IPS-15b (cell line): ENCODE data around the gene S100PBP.

Source experiments
- H3K27me3 ChIP-seq: one replicate; pipeline ENCODE4 v1.6.1; 2013; ENCODE audit warnings: low read length; ENCODE audit not compliant: control insufficient read depth, insufficient read depth
- H3K36me3 ChIP-seq: one replicate; pipeline ENCODE4 v1.6.1; 2013; ENCODE audit warnings: low read length; ENCODE audit not compliant: control insufficient read depth, insufficient read depth
- H3K4me1 ChIP-seq: one replicate; pipeline ENCODE4 v1.6.1; 2013; ENCODE audit warnings: mild to moderate bottlenecking, low read length; ENCODE audit not compliant: control insufficient read depth, insufficient read depth
- H3K4me3 ChIP-seq: one replicate; pipeline ENCODE4 v1.5.1; 2013; ENCODE audit warnings: low read depth, low read length
- H3K9ac ChIP-seq: one replicate; pipeline ENCODE4 v1.6.1; 2013; ENCODE audit warnings: low read depth, mild to moderate bottlenecking, low read length
- H3K9me3 ChIP-seq: one replicate; pipeline ENCODE4 v1.6.1; 2013; ENCODE audit warnings: mild to moderate bottlenecking, low read length; ENCODE audit not compliant: control insufficient read depth, insufficient read depth

S100PBP gene

DNA sequence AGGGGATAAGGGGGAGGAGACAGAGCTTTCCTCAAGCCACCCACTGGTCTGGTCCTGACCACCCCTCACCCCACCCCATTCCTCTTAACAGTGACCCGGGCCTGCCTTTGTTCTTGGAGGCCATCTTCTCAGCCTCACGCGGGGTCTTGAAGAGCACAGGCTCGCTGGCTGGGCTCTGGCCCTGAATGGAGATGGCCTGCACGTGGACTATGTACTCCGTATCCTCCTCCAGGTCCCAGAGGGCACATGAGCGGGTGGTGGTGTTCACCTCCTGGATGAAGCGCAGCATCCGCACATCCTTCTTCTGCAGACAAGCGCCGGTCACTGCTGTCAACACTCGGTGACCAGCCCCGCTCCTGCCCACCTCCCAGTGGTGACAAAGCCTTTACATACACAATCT is 50.6 kb downstream of the S100PBP start:
- Histone ChIP-seq H3K27me3 (peaks cover 31% of the 10 kb centered on the region), H3K36me3 (no peaks in the 10 kb centered on the region), H3K9me3 (no peaks in the 10 kb centered on the region), H3K9ac (no peak overlapping the region), H3K4me1 (peaks cover 14% of the 10 kb centered on the region), H3K4me3 (no peak overlapping the region)

DNA sequence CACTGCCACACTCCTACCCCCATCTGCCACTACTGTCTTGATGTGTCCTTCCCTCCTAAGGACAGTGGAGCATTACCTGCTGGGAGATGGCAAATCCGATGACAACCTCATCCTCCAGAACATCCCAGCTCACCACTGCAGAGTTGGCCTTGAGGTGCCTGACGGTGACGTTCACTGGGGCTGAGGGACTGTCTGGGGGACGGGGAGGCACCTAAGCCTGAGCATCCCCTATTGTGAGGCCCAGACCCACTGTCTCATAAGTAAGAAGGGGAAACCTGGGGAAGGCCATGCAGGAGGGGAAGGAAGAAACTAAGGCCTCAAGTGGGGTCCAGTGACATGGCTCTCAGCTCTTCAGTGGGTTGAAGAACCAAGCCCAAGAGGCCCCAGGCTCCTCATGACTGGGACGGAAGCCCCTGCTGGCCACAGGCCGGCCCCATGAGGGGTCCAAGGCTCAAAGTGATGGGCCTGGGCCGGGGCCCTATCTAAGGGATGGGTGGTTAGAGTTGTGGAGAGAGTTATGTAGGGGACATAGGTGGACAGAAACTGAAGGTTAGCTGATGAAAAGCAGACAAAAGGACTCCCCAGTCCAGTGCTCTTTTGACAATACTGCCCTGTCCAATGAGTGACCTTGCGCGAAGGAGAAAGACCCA is 51.5 kb downstream of the S100PBP start:
- Histone ChIP-seq H3K36me3 (no peaks in the 10 kb centered on the region), H3K27me3 (peaks cover 31% of the 10 kb centered on the region), H3K4me3 (no peak overlapping the region), H3K4me1 (peaks cover 14% of the 10 kb centered on the region), H3K9ac (no peak overlapping the region), H3K9me3 (no peaks in the 10 kb centered on the region)

DNA sequence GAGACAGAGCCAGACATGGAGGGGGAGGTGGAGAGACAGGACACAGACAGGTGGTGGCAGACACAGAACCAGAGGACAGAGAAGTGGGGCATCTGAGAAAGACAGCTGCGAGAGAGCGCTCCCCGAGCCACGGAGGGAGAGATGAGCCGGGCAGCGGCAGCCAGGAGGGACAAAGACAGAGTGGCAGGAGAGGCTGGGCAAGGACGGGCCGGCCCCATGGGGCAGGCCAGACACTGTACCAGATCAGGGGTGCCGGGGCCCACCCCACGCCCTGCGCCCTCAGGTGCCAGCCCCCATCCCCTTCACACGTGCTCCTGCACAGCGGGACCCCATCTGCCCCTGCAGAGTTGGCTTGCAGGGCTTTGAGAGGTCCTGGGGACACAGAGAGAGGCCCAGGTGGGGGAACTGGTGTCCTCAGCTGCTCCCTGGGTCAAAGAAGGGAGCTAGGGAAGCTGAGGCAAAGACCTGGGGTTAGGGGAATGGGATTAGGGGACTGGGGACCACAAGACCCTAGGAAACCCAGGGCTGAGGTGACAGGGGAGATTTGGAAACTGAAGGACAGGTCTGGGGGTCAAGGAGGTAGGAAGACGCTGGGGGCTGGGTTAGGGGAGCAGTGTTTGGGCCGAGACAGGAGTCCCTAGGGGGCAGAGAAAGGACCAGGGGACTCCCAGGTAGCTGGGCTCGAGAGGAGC is 52.6 kb downstream of the S100PBP start:
- Histone ChIP-seq H3K9ac (no peak overlapping the region), H3K9me3 (no peaks in the 10 kb centered on the region), H3K36me3 (no peaks in the 10 kb centered on the region), H3K27me3 (peaks cover 31% of the 10 kb centered on the region), H3K4me1 (peaks cover 14% of the 10 kb centered on the region), H3K4me3 (peak overlapping the region; percentile 55)

DNA sequence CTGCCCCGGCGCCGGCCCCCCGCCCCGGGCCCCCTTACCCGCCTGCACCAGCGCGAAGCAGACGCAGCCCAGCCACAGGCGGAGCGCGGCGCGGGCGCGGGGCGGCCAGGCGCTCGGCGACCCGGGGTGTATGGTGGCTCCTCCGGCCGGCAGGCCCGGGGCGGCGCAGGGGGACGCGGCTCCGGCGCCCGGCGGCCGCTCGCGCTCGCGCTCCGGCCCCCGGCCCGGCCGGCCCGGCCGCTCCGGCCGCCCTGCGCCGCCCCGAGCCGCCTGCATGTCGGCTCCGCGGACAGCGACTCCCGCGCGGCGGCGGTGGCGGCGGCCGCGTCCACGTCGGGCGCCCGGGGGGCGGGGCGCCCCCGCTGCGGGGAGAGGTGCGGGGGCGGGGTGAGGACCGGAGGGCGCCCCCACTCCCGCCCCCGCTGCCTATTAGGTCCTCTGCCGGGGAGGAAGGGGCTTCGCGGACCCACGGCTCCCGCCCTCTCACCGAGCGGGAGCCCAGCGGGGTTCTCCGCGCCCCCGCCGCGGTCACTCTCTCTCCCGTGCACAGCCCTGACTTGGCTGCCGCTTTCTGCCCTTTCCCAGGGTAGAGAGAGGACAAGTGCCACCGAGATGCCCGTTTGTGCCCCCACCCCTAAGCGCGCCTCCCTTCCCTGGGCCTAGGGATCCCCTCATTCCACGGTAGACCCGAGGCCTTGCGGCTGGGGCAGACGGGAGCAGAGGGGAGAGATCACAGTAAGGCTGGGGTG is 53.3 kb downstream of the S100PBP start, which contains the start of gene FNDC5:
FNDC5 (minus strand) TSS at position 298 of the 749 bp plus-strand sequence.
- Histone ChIP-seq H3K9me3 (no peaks in the 10 kb centered on the region), H3K9ac (no peak within 1 kb of the TSS), H3K4me1 (peaks cover 14% of the 10 kb centered on the region), H3K4me3 (peak within 1 kb of the TSS; percentile 64), H3K27me3 (peaks cover 31% of the 10 kb centered on the region), H3K36me3 (no peaks in the 10 kb centered on the region)

DNA sequence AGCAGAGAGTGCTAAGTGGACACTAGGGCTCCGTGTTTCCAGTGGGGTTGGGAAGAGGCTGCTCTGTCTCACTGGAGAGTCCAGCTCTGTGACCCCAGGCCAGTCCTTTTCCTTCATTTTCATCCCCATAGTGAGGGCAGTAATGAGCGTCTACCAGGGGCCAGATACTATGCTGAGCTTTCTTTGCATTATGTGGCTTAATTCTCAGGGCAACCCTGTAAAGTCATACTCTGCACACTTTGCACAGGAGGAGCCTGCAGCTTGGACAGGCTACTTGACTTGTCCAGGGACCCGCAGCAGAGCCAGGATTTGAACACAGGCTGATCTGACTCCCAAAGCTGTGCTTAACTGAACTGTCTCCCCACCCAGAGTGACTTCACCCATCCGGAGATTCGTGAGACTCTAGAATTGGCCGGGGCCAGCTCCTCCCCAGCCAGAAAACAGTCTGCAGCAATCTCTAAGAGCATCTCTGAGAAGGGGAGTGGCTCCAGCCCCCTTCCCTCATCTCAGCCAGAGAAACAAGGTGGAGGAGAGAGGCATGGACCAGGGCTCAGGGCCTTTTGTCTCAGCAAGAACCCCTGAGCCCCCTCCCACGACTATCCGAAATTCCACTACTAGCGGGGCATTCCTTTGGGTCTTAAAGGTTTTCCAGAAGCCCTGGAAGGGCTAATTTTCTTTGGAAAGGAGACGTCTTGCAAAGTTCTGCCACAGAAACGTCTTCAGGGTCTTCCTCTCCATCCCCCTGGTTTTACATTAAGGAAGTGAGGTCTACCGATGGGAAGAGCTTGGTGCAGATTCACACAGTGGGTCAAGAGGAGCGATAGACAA is 54.1 kb downstream of the S100PBP start:
- H3K9ac ChIP-seq, result no peak overlapping the region

GRCh38 chr1:32872192-32872460 is 54.7 kb downstream of the S100PBP start:
- Histone ChIP-seq H3K9ac (no peak overlapping the region), H3K4me1 (peaks cover 21% of the 10 kb centered on the region)

More for the DNA sequence above, 54.1 kb downstream of the S100PBP start:
- Histone ChIP-seq H3K9me3 (no peaks in the 10 kb centered on the region), H3K4me3 (peak overlapping the region; percentile 64), H3K27me3 (peaks cover 31% of the 10 kb centered on the region), H3K36me3 (no peaks in the 10 kb centered on the region), H3K4me1 (peaks cover 17% of the 10 kb centered on the region)

DNA sequence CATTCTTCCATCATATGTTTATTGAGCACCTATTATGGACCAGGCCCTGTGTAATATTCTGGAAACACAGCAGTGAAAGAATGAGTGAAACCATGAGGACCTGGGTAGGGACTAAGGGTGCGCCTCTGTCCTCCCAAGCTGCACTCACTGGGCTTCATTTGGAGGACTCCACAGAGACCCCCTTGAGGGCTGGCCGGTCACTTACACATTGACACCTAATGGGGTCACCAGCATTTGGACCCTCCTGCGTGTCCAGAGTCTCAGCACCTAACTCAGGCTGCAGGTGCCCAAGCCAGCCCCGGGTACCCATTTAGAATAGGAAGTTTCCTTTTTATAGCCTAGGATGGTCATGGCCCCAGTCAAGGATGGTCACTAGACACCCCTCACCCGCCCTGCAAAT is 56.0 kb downstream of the S100PBP start:
- Histone ChIP-seq H3K27me3 (peaks cover 34% of the 10 kb centered on the region), H3K9ac (no peak overlapping the region), H3K4me3 (no peak overlapping the region), H3K4me1 (peaks cover 26% of the 10 kb centered on the region), H3K36me3 (no peaks in the 10 kb centered on the region), H3K9me3 (no peaks in the 10 kb centered on the region)

More at GRCh38 chr1:32872192-32872460, 54.7 kb downstream of the S100PBP start:
- peaks cover 34% of the 10 kb centered on the region for H3K27me3 ChIP-seq
- peak overlapping the region; percentile 27 for H3K4me3 ChIP-seq
- H3K36me3 ChIP-seq, result no peaks in the 10 kb centered on the region
- no peaks in the 10 kb centered on the region for H3K9me3 ChIP-seq

- no peak overlapping the region for H3K9ac ChIP-seq
- H3K4me1 ChIP-seq, result peaks cover 26% of the 10 kb centered on the region
- H3K36me3 ChIP-seq, result no peaks in the 10 kb centered on the region
- peaks cover 19% of the 10 kb centered on the region for H3K27me3 ChIP-seq
- no peaks in the 10 kb centered on the region for H3K9me3 ChIP-seq
- no peak overlapping the region for H3K4me3 ChIP-seq
Measured at GRCh38 chr1:32874860-32875752, 57.7 kb downstream of the S100PBP start.

DNA sequence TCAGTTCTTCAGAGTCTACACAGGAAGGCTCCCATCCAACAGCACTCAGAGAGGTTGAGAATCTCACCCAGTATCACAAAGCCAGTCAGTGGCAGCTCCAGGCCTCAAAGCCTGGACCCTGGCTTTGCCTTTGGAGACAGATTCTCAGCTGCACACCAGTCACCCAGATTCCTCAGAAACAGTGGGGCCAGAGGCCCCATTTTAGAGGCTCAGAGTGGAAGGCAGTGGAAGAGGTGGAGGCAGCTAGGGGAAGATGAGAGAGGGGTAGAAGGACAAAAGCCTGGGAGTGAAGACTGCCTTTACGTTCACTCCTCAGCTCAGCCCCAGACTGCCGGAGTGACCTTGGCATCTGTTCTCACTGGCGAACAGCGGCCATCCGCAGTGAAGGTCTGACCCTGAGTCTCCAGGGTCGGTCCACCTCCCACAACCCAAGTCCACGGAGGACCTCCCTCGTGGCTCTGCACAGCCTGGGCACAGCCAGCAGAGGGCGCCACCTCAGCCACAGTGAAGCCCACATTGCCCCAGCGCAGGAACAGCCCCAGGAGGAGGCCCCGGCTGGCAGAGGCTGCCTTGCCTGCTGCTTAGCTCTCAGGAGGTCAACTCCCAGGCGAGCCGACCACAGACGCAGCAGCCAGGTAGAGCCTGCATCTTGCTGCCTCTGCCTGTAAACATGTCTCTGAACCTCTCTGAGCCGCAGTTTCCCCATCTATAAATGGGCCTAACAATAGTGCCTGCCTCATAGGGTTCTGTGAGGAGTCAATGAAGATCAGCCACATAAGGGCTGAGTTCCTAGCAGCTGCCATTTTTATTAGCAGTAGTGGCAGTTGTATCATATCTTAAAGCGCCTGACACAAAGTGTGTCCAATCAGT is 59.1 kb downstream of the S100PBP start:
- no peaks in the 10 kb centered on the region for H3K9me3 ChIP-seq
- H3K4me1 ChIP-seq, result peaks cover 22% of the 10 kb centered on the region
- H3K4me3 ChIP-seq, result peak overlapping the region; percentile 27
- H3K9ac ChIP-seq, result no peak overlapping the region
- H3K36me3 ChIP-seq, result no peaks in the 10 kb centered on the region
- peaks cover 10% of the 10 kb centered on the region for H3K27me3 ChIP-seq
